A549 treated with AZD9567 at 1 μM for 4 hours (cell line): ENCODE data around the gene HYAL4. TPM values are rescaled to one million over a fixed set of nuclear protein-coding genes. Genes with fewer than 3 reads are reported as not detected.

Experiments
- total RNA-seq: library from RNA; stranded (reverse); fragments of 200-300 nt; extraction: Qiagen RNA extraction; gene quantifications from 5 replicates; pipeline ENCODE4 v1.2.3, GENCODE V29; 2022; ENCODE audit not compliant: insufficient read depth

Gene HYAL4, protein sequence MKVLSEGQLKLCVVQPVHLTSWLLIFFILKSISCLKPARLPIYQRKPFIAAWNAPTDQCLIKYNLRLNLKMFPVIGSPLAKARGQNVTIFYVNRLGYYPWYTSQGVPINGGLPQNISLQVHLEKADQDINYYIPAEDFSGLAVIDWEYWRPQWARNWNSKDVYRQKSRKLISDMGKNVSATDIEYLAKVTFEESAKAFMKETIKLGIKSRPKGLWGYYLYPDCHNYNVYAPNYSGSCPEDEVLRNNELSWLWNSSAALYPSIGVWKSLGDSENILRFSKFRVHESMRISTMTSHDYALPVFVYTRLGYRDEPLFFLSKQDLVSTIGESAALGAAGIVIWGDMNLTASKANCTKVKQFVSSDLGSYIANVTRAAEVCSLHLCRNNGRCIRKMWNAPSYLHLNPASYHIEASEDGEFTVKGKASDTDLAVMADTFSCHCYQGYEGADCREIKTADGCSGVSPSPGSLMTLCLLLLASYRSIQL
- not detected in 5 replicates for total RNA-seq

DNA sequence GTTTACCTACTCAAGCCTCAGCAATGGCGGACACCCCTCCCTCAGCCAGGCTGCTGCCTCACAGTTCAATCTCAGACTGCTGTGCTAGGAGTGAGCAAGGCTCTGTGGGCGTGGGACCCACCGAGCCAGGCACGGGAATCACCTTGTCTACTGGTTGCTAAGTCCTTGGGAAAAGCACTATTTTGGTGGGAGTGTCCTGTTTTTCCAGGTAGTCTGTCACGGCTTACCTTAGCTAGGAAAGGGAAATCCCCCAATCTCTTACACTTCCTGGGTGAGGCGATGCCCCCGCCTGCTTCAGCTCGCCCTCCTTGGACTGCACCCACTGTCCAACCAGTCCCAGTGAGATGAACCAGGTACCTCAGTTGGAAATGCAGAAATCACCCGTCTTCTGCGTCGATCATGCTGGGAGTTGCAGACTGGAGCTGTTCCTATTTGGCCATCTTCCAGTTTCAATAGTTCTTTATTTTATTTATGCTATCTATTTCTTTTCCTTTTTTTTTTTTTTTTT, at the start of gene HYAL4:
TSS of gene HYAL4 (plus strand) at position 458 of the 508 bp plus-strand sequence. CDS start 23,105 bp downstream, outside the sequence.

GRCh38 chr7:123924941-123925340, 80.0 kb downstream of the HYAL4 start, which contains the start of gene SPAM1:
Gene SPAM1, plus strand, starts transcription at chr7:123925241. Its CDS starts 28,330 bp downstream, at chr7:123953571.

Other genes with a start within 250 kb of the HYAL4 start
- gene ASB15, start 243.3 kb upstream of the HYAL4 start, total RNA-seq: not detected in 5 replicates
- gene LMOD2, start 189.3 kb upstream of the HYAL4 start, total RNA-seq: not detected in 5 replicates
- 18.8 to 31.3 TPM (median 22.8 TPM) in 5 replicates for gene WASL, start 96.2 kb upstream of the HYAL4 start, total RNA-seq
- gene SPAM1, start 80.1 kb downstream of the HYAL4 start, total RNA-seq: not detected in 5 replicates
- gene TMEM229A, start 187.9 kb downstream of the HYAL4 start, total RNA-seq: not detected in 5 replicates